HG03097 (cell line): ENCODE data around the gene TRA2B.
A peak's percentile ranks its signal among the peaks of the same experiment; 100 is the strongest.

Source experiments
- ATAC-seq: cut with Tn5 transposase; IDR thresholded peaks from one replicate; pipeline ENCODE4 v1.9.1; 2021; ENCODE audit not compliant: unreplicated experiment, low FRiP score

Gene TRA2B

DNA sequence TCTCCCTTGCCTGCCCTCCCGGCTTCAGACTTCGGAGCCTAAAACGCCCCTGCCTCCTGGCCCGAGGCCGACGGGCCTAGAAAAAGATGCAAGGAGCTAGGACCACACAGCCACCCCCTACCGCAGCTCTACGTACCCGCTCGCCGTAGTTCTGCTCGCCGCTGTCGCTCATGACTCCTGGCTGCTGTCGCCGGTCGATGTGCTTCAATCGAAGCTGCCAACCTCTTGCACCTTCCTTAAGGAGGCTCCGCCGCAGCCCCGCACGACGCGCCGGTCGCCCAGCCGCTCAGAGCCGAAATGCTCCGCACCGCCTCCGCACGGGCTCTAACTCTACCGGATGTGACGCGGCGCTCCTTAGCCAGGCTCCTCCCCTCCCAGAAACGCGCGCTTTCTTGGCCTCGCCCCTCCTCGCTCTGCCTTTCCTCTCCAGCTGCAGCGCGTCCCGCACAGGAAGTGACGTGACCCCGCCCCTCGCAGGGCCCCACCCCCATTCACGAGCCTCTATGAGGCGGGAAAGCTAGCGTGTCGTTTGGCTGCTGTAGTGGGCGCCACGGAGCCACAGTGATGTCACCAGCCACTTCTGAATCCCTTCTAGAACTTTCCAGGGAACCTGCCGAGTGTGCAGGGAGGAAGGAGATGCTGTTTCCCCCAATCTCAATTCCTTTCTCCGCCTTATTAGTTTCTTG, at the start of gene TRA2B:
TRA2B (minus strand) TSS at position 326 of the 686 bp plus-strand sequence; CDS start at position 172, 154 bp downstream.
- peak; percentile 91 for ATAC-seq

GRCh38 chr3:185986198-185986777, 48.5 kb upstream of the TRA2B start:
- ATAC-seq: no peak

GRCh38 chr3:185984203-185984602, 46.4 kb upstream of the TRA2B start:
- no peak for ATAC-seq

- ATAC-seq: no peak
Measured at GRCh38 chr3:185983495-185984141, 45.8 kb upstream of the TRA2B start.

DNA sequence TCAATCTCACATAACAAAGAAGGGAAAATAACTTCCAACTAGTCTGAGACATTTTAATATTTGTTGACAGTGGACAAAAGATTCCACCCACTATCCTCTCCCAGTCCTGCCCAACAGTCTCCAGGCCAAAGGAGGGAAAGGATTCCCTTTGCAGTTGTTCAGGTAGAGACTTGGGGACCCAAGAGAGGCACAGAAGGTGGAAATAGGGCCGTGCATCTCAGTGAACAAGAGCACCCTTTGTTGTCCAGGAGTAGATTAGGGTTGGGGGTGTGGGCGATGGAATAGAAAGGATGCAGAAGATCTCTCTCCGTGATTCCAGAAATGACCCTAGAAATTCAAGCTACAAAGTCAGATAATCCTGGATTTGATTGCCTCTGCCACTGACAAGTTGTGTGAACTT, 44.8 kb upstream of the TRA2B start:
- no peak for ATAC-seq

GRCh38 chr3:185981621-185982020, 43.8 kb upstream of the TRA2B start:
- ATAC-seq: no peak

DNA sequence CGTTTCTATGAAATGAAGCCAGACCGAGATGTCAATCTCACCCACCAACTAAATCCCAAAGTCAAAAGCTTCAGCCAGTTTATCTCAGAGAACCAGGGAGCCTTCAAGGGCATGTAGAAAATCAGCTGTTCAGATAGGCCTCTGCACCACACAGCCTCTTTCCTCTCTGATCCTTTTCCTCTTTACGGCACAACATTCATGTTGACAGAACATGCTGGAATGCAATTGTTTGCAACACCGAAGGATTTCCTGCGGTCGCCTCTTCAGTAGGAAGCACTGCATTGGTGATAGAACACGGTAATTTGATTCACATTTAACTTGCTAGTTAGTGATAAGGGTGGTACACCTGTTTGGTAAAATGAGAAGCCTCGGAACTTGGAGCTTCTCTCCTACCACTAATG, 41.9 kb upstream of the TRA2B start:
- no peak for ATAC-seq

GRCh38 chr3:185978516-185978915, 40.7 kb upstream of the TRA2B start:
- ATAC-seq: no peak

- ATAC-seq: no peak
Measured at GRCh38 chr3:185977679-185978040, 39.8 kb upstream of the TRA2B start.

GRCh38 chr3:185976977-185977678, 39.3 kb upstream of the TRA2B start:
- peak; percentile 78 for ATAC-seq

GRCh38 chr3:185976100-185976499, 38.3 kb upstream of the TRA2B start:
- no peak for ATAC-seq

- no peak for ATAC-seq
Measured at GRCh38 chr3:185971579-185971978, 33.8 kb upstream of the TRA2B start.

DNA sequence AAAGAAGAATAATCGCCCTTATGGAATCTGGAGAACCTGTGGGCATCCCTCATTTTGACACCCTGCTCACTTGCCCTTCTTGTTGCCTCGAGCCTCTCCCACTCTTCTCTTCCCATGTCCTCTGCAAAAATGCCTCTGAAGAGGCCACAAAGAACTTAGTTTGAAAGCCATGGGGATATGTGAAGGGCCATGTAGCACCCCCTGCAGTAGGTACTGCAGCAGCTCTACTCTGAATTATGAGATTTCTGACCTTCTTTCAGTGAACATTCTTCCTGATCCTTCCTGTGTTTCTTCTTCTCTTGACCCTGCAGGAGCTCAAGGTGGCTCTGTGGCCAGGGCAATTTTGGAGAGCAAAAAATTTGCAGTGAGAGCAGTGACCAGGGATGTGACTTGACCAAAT, 30.4 kb upstream of the TRA2B start:
- ATAC-seq: no peak

DNA sequence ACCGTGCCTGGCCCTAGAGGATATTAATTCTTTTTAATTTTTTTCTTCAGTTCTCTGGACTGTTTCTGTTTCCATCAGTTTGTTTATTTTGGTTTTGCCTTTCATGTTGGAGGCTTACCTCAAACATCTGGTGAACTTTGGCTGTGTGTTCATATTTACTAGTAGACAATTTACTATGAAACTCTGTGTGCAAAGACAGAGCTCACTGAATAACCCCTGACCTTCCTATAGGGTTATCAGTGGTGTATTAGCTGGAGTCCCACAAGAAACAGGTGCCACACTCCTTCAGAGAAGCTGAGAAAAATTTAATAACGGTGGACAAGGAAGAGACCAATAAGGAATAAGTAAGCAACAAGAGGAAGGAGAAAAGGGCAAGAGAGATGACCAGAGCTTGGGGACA, 28.8 kb upstream of the TRA2B start:
- ATAC-seq: no peak

GRCh38 chr3:185965496-185965895, 27.7 kb upstream of the TRA2B start:
- no peak for ATAC-seq

GRCh38 chr3:185961675-185962232, 23.9 kb upstream of the TRA2B start:
- ATAC-seq: no peak

DNA sequence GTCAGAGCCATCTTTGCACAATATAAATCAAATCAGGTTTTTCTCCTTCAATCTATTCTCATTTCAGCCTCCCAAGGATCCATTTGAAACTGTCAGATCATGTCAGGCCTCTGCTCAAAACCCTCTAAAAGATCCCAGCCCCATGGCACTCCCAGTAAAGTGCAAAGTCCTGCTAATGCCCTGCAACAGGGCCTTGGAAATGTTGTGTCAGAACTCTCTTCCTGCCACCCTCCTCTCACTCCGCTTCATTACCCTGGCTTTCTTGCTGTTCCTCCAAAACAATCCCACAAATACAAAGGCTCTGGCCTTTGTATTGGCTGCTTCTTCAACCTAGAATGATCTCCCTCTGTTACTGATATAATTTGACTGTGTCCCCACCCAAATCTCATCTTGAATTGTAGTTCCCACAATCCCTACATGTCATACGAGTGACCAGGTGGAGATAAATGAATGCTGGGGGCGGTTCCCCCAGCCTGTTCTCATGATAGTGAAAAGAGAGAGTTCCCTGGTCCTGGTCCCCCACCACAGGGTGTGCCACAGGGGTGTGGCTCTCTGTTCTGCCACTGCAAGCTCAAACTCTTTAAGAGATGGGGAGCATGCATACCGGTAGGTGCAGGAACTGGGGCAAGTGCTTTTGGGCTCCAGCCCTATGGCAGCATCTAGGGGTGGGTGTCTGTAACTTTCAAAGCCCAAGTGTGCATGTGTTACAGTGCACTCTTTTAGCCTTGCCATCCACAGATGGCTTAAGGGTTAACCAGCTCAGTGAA, 22.9 kb upstream of the TRA2B start:
- ATAC-seq: no peak

DNA sequence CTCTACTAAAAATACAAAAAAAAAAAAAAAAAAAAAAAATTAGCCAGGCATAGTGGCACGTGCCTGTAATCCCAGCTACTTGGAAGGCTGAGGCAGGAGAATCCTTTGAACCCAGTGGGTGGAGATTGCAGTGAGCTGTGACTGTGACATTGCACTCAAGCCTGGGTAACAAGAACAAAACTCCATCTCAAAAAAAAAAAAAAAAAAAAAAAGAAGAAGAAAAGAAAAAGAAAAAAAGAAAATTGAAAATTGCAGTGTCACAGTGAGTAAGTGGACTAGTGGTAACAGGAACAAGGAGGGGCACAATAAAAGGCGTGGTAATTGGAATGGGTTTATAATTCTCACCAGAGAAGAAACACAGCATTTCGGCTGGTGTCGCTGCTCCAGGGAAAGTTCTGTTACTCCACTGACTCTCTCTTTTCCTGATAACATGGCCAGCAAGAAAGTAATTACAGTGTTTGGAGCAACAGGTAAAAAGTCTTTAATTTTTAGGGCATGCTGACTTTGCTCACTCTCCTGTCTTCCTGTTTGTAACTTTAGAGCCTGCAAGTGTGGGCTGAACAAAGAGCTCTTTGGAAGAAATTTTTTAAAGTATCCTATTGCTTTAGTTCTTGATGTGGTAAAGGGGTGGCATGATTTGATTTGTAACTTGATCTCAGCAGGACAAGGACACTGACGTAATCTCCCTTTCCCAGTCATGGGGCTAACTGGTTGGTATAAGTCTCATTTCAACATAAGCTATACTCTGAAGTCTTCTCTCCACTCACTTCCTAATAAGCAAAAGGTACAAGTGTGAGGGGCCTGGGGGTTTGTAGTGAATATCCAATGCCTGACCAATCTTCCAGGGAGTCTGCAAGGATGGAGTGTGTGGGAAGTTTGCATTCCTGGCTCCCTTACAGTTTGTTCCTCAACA, 22.1 kb upstream of the TRA2B start:
- no peak for ATAC-seq

- no peak for ATAC-seq
Measured at GRCh38 chr3:185958626-185959025, 20.8 kb upstream of the TRA2B start.
